H1 (cell line): ENCODE results near the gene MEFV.

Experiments
- CHD7 ChIP-seq: fragments of 300-600 bp; sonication (generic); IDR thresholded peaks from 2 replicates; pipeline ENCODE4 v1.7.1; 2012; ENCODE audit warnings: low read length, moderate library complexity, mild to moderate bottlenecking, inconsistent platforms; ENCODE audit not compliant: insufficient replicate concordance
- RNF2 ChIP-seq: fragments of 200-900, 300-1000 bp; sonication (generic); IDR thresholded peaks from 2 replicates; pipeline ENCODE4 v1.7.1; 2016; ENCODE audit warnings: borderline replicate concordance, low read depth, mild to moderate bottlenecking, antibody characterized with exemption, low read length; ENCODE audit not compliant: poor library complexity, severe bottlenecking; ENCODE audit errors: missing control alignments
- SP2 ChIP-seq: IDR thresholded peaks from 2 replicates; pipeline ENCODE4 v1.6.1; 2012; ENCODE audit warnings: mild to moderate bottlenecking, low read length, inconsistent platforms
- TF ChIP-seq, protein P1 (sequence below), 3 experiments: IDR thresholded peaks; 1 replicate in 2 of 3; 2 replicates in 1 of 3; pipeline versions ENCODE4 v1.5.1 to v1.6.1; 2011; ENCODE audit warnings: low read length in 3 of 3, mild to moderate bottlenecking in 3 of 3, inconsistent platforms in 2 of 3, low read depth in 1 of 3, moderate library complexity in 1 of 3; ENCODE audit not compliant: insufficient read depth in 1 of 3; ENCODE audit errors: control extremely low read depth in 1 of 3
- TF ChIP-seq, protein P2 (sequence below): IDR thresholded peaks from 2 replicates; pipeline ENCODE4 v1.6.1; 2011; ENCODE audit warnings: low read depth, mild to moderate bottlenecking, low read length; ENCODE audit not compliant: insufficient read depth

DNA sequence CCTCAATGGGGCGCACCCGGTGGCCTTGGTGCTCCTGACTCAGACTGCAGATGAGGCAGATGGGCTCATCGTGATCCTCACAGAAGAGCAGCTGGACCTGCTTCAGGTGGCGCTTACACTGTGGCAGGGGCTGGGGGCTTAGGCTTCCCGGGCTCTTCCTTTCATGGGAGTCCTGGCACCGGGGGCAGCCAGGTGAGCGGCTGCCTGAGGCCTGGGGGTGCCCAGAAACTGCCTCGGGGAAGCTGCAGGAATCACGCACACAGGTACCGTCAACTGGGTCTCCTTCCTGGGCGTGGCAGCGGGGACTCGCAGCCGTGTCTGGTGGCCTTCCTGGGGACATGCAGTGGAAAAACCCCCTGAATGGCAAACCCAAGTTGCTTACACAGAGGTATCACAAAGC lies 7.0 kb downstream of the MEFV start:
- TF ChIP-seq, protein P1, sequence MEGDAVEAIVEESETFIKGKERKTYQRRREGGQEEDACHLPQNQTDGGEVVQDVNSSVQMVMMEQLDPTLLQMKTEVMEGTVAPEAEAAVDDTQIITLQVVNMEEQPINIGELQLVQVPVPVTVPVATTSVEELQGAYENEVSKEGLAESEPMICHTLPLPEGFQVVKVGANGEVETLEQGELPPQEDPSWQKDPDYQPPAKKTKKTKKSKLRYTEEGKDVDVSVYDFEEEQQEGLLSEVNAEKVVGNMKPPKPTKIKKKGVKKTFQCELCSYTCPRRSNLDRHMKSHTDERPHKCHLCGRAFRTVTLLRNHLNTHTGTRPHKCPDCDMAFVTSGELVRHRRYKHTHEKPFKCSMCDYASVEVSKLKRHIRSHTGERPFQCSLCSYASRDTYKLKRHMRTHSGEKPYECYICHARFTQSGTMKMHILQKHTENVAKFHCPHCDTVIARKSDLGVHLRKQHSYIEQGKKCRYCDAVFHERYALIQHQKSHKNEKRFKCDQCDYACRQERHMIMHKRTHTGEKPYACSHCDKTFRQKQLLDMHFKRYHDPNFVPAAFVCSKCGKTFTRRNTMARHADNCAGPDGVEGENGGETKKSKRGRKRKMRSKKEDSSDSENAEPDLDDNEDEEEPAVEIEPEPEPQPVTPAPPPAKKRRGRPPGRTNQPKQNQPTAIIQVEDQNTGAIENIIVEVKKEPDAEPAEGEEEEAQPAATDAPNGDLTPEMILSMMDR (IDR thresholded peaks at IDR 0.05; ENCODE audit: control extremely low read depth in 1 of 3, insufficient read depth in 1 of 3, low read depth in 1 of 3, low read length in 3 of 3) = no peak
- TF ChIP-seq, protein P2, sequence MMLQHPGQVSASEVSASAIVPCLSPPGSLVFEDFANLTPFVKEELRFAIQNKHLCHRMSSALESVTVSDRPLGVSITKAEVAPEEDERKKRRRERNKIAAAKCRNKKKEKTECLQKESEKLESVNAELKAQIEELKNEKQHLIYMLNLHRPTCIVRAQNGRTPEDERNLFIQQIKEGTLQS = no peak
- TF ChIP-seq SP2 (no peak), RNF2 (no peak), CHD7 (no peak)
